ENCODE results near the gene KCNQ5.
A peak's percentile ranks its signal among the peaks of the same experiment; 100 is the strongest.

Gene KCNQ5

GRCh38 chr6:72636215-72636614 is 14.4 kb downstream of the KCNQ5 start:
- H3K27ac ChIP-seq: no peak overlapping the region
- peaks cover 83% of the 10 kb centered on the region for H4K20me1 ChIP-seq
- TF ChIP-seq Cebpa-rat (IDR thresholded peaks at IDR 0.05): no peak
- no peak overlapping the region for H3K4me3 ChIP-seq
- peaks cover 21% of the 10 kb centered on the region for H3K9me3 ChIP-seq
- H3K4me1 ChIP-seq: no peaks in the 10 kb centered on the region
- H3K4me2 ChIP-seq: no peak overlapping the region
- no peak overlapping the region for H3K9ac ChIP-seq
- H3K27me3 ChIP-seq: no peaks in the 10 kb centered on the region
- H3K36me3 ChIP-seq: peaks cover 35% of the 10 kb centered on the region

GRCh38 chr6:72636786-72637185 is 14.9 kb downstream of the KCNQ5 start:
- no peak overlapping the region for H3K4me2 ChIP-seq

DNA sequence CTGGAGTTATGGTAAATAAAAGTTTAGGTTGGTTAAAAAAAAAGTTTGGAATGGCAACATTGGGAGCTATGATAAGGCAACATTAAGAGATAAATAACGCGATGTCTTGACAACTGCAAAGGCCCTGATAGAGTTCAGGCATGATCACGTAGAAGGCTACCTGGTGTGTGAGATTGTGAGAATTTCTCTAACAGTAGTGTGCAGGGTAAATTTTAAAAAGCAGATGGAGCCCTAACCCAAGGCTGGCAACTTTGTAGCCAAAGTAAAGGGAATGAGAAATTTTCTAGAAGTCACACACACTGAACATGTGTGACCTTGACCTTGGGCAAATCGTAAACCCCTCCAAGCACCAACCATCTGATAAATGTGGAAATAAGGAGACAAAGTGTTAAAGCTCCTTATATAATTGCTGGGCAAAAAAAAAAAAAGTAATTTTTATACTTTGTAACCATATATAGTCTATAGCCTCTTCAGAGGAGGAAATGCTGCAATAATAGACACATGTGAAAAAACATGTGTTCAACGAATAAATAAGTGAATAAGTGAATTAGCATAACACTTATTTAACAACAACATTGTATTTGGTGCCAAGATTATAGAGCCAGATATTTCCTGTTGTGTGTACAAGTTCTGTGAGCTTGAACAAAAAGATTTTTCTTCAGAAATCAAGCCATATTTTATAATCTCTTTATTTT is 18.2 kb downstream of the KCNQ5 start:
- Histone ChIP-seq H3K36me3 (peaks cover 26% of the 10 kb centered on the region; the same call in 1 of the 2 replicates), H3K9me3 (no peaks in the 10 kb centered on the region), H3K4me2 (no peak overlapping the region), H3K4me3 (no peak overlapping the region), H3K27ac (no peak overlapping the region), H3K9ac (no peak overlapping the region), H4K20me1 (peaks cover 97% of the 10 kb centered on the region), H3K27me3 (no peaks in the 10 kb centered on the region), H3K4me1 (peaks cover 8% of the 10 kb centered on the region; the same call in 1 of the 2 replicates)
- no peak for TF ChIP-seq Cebpa-rat (IDR thresholded peaks at IDR 0.05)

More at GRCh38 chr6:72636786-72637185, 14.9 kb downstream of the KCNQ5 start:
- Histone ChIP-seq H3K9me3 (peaks cover 16% of the 10 kb centered on the region), H3K4me1 (peaks cover 2% of the 10 kb centered on the region; the same call in 1 of the 2 replicates), H3K27me3 (no peaks in the 10 kb centered on the region), H4K20me1 (peaks cover 88% of the 10 kb centered on the region), H3K4me3 (no peak overlapping the region), H3K36me3 (peaks cover 35% of the 10 kb centered on the region), H3K9ac (no peak overlapping the region), H3K27ac (no peak overlapping the region)
- no peak for TF ChIP-seq Cebpa-rat (IDR thresholded peaks at IDR 0.05)

- no peak overlapping the region for H3K4me3 ChIP-seq
- peaks cover 97% of the 10 kb centered on the region for H4K20me1 ChIP-seq
- H3K9ac ChIP-seq: no peak overlapping the region
- no peak overlapping the region for H3K4me2 ChIP-seq
- H3K27me3 ChIP-seq: no peaks in the 10 kb centered on the region
- peaks cover 26% of the 10 kb centered on the region; the same call in 1 of the 2 replicates for H3K36me3 ChIP-seq
- no peaks in the 10 kb centered on the region for H3K9me3 ChIP-seq
- H3K4me1 ChIP-seq: peaks cover 13% of the 10 kb centered on the region; the same call in 1 of the 2 replicates
- H3K27ac ChIP-seq: no peak overlapping the region
- no peak for TF ChIP-seq Cebpa-rat (IDR thresholded peaks at IDR 0.05)
Observed at GRCh38 chr6:72640615-72640930, 18.7 kb downstream of the KCNQ5 start.

GRCh38 chr6:72642435-72642834 is 20.6 kb downstream of the KCNQ5 start:
- no peaks in the 10 kb centered on the region for H3K27me3 ChIP-seq
- peaks cover 28% of the 10 kb centered on the region for H3K36me3 ChIP-seq
- no peak overlapping the region for H3K27ac ChIP-seq
- no peaks in the 10 kb centered on the region for H3K9me3 ChIP-seq
- H3K4me2 ChIP-seq: no peak overlapping the region
- no peak for TF ChIP-seq Cebpa-rat (IDR thresholded peaks at IDR 0.05)
- peaks cover 97% of the 10 kb centered on the region for H4K20me1 ChIP-seq
- H3K4me1 ChIP-seq: peaks cover 14% of the 10 kb centered on the region; the same call in 1 of the 2 replicates
- no peak overlapping the region for H3K4me3 ChIP-seq
- no peak overlapping the region for H3K9ac ChIP-seq

DNA sequence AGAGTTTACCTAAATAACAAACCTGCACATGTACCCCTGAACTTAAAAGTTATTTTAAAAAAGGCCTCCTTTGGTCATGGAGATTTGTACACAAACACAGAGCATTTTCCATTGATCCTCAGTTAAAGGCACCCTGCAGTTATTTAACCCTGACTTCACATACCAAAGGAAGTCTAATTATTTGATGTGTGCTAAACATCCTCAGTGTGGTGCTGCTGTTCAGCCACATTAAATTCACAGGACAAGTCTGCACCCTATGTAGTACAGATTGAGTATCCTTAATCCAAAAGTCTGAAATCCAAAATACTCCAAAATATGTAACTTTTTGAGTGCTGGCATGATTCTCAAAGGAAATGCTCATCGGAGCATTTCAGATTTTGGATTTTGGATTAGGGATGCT is 21.4 kb downstream of the KCNQ5 start:
- H4K20me1 ChIP-seq: peaks cover 97% of the 10 kb centered on the region
- no peaks in the 10 kb centered on the region for H3K9me3 ChIP-seq
- peaks cover 14% of the 10 kb centered on the region; the same call in 1 of the 2 replicates for H3K4me1 ChIP-seq
- no peak overlapping the region for H3K27ac ChIP-seq
- no peak overlapping the region for H3K9ac ChIP-seq
- peaks cover 24% of the 10 kb centered on the region for H3K36me3 ChIP-seq
- H3K4me2 ChIP-seq: no peak overlapping the region
- no peak overlapping the region for H3K4me3 ChIP-seq
- no peaks in the 10 kb centered on the region for H3K27me3 ChIP-seq
- TF ChIP-seq Cebpa-rat (IDR thresholded peaks at IDR 0.05): no peak

- no peak for TF ChIP-seq Cebpa-rat (IDR thresholded peaks at IDR 0.05)
- H4K20me1 ChIP-seq: peaks cover 99% of the 10 kb centered on the region
- no peak overlapping the region for H3K27ac ChIP-seq
- peaks cover 36% of the 10 kb centered on the region for H3K4me1 ChIP-seq
- no peaks in the 10 kb centered on the region for H3K9me3 ChIP-seq
- no peaks in the 10 kb centered on the region for H3K27me3 ChIP-seq
- H3K4me3 ChIP-seq: no peak overlapping the region
- no peak overlapping the region for H3K4me2 ChIP-seq
- peaks cover 16% of the 10 kb centered on the region for H3K36me3 ChIP-seq
- no peak overlapping the region for H3K9ac ChIP-seq
Observed at GRCh38 chr6:72646604-72647485, 25.0 kb downstream of the KCNQ5 start.

GRCh38 chr6:72647489-72647888 is 25.6 kb downstream of the KCNQ5 start:
- H3K27ac ChIP-seq: no peak overlapping the region
- H3K4me2 ChIP-seq: no peak overlapping the region
- no peaks in the 10 kb centered on the region for H3K9me3 ChIP-seq
- H3K36me3 ChIP-seq: peaks cover 15% of the 10 kb centered on the region
- peaks cover 99% of the 10 kb centered on the region for H4K20me1 ChIP-seq
- H3K4me3 ChIP-seq: no peak overlapping the region
- TF ChIP-seq Cebpa-rat (IDR thresholded peaks at IDR 0.05): peak; percentile 58; the same call in 1 of the 2 replicates
- no peak overlapping the region for H3K9ac ChIP-seq
- peaks cover 36% of the 10 kb centered on the region for H3K4me1 ChIP-seq
- no peaks in the 10 kb centered on the region for H3K27me3 ChIP-seq

GRCh38 chr6:72649032-72649984 is 27.4 kb downstream of the KCNQ5 start:
- no peak for TF ChIP-seq Cebpa-rat (IDR thresholded peaks at IDR 0.05)
- Histone ChIP-seq H3K9ac (no peak overlapping the region), H3K4me2 (peak overlapping the region; percentile 3), H4K20me1 (peaks cover 92% of the 10 kb centered on the region), H3K4me3 (no peak overlapping the region), H3K4me1 (peaks cover 45% of the 10 kb centered on the region), H3K27me3 (no peaks in the 10 kb centered on the region), H3K27ac (no peak overlapping the region), H3K9me3 (no peaks in the 10 kb centered on the region), H3K36me3 (peaks cover 6% of the 10 kb centered on the region)
